Measurements from ENCODE around the gene ADSS2. TPM values are rescaled to one million over a fixed set of nuclear protein-coding genes. Genes with fewer than 3 reads are reported as not detected.
"Not testable (repeated sequence)": the region's sequence is repeated elsewhere in the genome, so short reads cannot be mapped to it uniquely, and the experiment has no call there.

ADSS2 gene
- total RNA-seq (2013), result 42.8 TPM
- polyA plus RNA-seq (10 to 100 TPM; 24.4 to 33.5 (median 26.3) TPM), polyA minus RNA-seq (20.9 and 26.2 TPM in 2 replicates), total RNA-seq (25.9 to 111 (median 60.9) reads per million in 11 experiments)

- H3K27ac ChIP-seq (ENCODE audit: low read depth in 1 of 2, low read length in 2 of 2), result peak within 1 kb of the TSS; percentile 92 to 93
- Mint-ChIP-seq H3K4me3 (peak within 1 kb of the TSS; percentile 91 to 92), H3K9me3 (peaks cover 0 to 5% (median 0%) of the 10 kb centered on the region in 7 donors), H3K36me3 (peaks cover 16 to 23% of the 10 kb centered on the region in 2 donors), H3K27ac (peak within 1 kb of the TSS; percentile 87 to 98 (median 95)), H3K4me1 (peaks cover 40% of the 10 kb centered on the region), H3K27me3 (ENCODE audit: low read depth in 3 of 3) (no peaks in the 10 kb centered on the region)
- under 1% methylated on average over 40 of the region's 45 CpGs for whole genome bisulfite sequencing (ENCODE audit: insufficient coverage)
- no peak for TF ChIP-seq CTCF (IDR thresholded peaks at IDR 0.05)
- peaks cover 27 to 40% of the 10 kb centered on the region in 2 donors for H3K4me1 ChIP-seq (ENCODE audit: control insufficient read depth in 1 of 2, insufficient read depth in 2 of 2, low read length in 2 of 2)
- no peak for DNase-seq
- peak within 1 kb of the TSS; percentile 80 to 94 (median 89) for H3K4me3 ChIP-seq (replicated peaks in 1 of 3; ENCODE audit: low read depth in 2 of 3, low read length in 3 of 3)
- peaks cover 37% of the 10 kb centered on the region for H4K20me1 ChIP-seq (ENCODE audit: insufficient read depth, low read length)
- peak within 1 kb of the TSS; percentile 84 for H2AFZ ChIP-seq (ENCODE audit: insufficient read depth, low read depth, low read length, poor library complexity, severe bottlenecking)
- no peaks in the 10 kb centered on the region for H3K9me3 ChIP-seq (replicated peaks in 1 of 2; ENCODE audit: control insufficient read depth in 1 of 2, insufficient read depth in 1 of 2, low read length in 2 of 2)
- peaks cover 0 to 6% of the 10 kb centered on the region in 2 donors for H3K36me3 ChIP-seq (replicated peaks in 1 of 2; ENCODE audit: control insufficient read depth in 1 of 2, insufficient read depth in 2 of 2, low read length in 2 of 2)
- peaks cover 50% of the 10 kb centered on the region for H3K79me2 ChIP-seq (ENCODE audit: insufficient read depth, low read length)
- peak within 1 kb of the TSS; percentile 98 for H3K4me2 ChIP-seq (replicated peaks; ENCODE audit: extremely low read depth, low read length, poor library complexity, severe bottlenecking)
- H3K27me3 ChIP-seq (ENCODE audit: control insufficient read depth in 2 of 2, insufficient read depth in 2 of 2, low read length in 2 of 2), result no peaks in the 10 kb centered on the region
- peak within 1 kb of the TSS; percentile 93 for H3K9ac ChIP-seq (ENCODE audit: insufficient read depth, low read length, poor library complexity, severe bottlenecking)
- intact Hi-C loops (cut with micrococcal nuclease), result loop anchor here (5.0 to 10.0 kb wide), 2 partner anchors 137 to 404 kb away; no protein-coding TSS in a partner anchor
Measured at GRCh38 chr1:244451539-244451950, at the start of gene ADSS2. ADSS2 (minus strand) TSS chr1:244451909; CDS start chr1:244451817, 92 bp downstream.

GRCh38 chr1:244500515-244500914 lies 48.8 kb upstream of the ADSS2 start:
- H3K27me3 Mint-ChIP-seq (ENCODE audit: low read depth in 3 of 3); H3K27me3 ChIP-seq (ENCODE audit: control insufficient read depth in 2 of 2, insufficient read depth in 2 of 2, low read length in 2 of 2); H4K20me1 ChIP-seq (ENCODE audit: insufficient read depth, low read length); H3K9me3 ChIP-seq (replicated peaks in 1 of 2; ENCODE audit: control insufficient read depth in 1 of 2, insufficient read depth in 1 of 2, low read length in 2 of 2); H3K4me3 ChIP-seq (replicated peaks in 1 of 3; ENCODE audit: low read depth in 2 of 3, low read length in 3 of 3); H3K4me3 Mint-ChIP-seq; H3K36me3 ChIP-seq (replicated peaks in 1 of 2; ENCODE audit: control insufficient read depth in 1 of 2, insufficient read depth in 2 of 2, low read length in 2 of 2); H3K4me1 ChIP-seq (ENCODE audit: control insufficient read depth in 1 of 2, insufficient read depth in 2 of 2, low read length in 2 of 2); H3K27ac ChIP-seq (ENCODE audit: low read depth in 1 of 2, low read length in 2 of 2); intact Hi-C loops (cut with micrococcal nuclease); H3K79me2 ChIP-seq (ENCODE audit: insufficient read depth, low read length); H3K27ac Mint-ChIP-seq; H3K36me3 Mint-ChIP-seq; H3K9ac ChIP-seq (ENCODE audit: insufficient read depth, low read length, poor library complexity, severe bottlenecking); H2AFZ ChIP-seq (ENCODE audit: insufficient read depth, low read depth, low read length, poor library complexity, severe bottlenecking); H3K4me2 ChIP-seq (replicated peaks; ENCODE audit: extremely low read depth, low read length, poor library complexity, severe bottlenecking); DNase-seq; H3K4me1 Mint-ChIP-seq: not testable (repeated sequence)
- WGBS (ENCODE audit: insufficient coverage), result no CpG with 5 or more reads among the region's 4 CpGs
- peaks cover 0 to 14% (median 9%) of the 10 kb centered on the region in 7 donors for H3K9me3 Mint-ChIP-seq

- DNase-seq; H3K4me3 ChIP-seq (replicated peaks in 1 of 3; ENCODE audit: low read depth in 2 of 3, low read length in 3 of 3); H3K4me1 Mint-ChIP-seq; H3K4me2 ChIP-seq (replicated peaks; ENCODE audit: extremely low read depth, low read length, poor library complexity, severe bottlenecking); H3K27me3 ChIP-seq (ENCODE audit: control insufficient read depth in 2 of 2, insufficient read depth in 2 of 2, low read length in 2 of 2); H3K27ac Mint-ChIP-seq; H3K36me3 Mint-ChIP-seq; H4K20me1 ChIP-seq (ENCODE audit: insufficient read depth, low read length); H3K4me1 ChIP-seq (ENCODE audit: control insufficient read depth in 1 of 2, insufficient read depth in 2 of 2, low read length in 2 of 2); H2AFZ ChIP-seq (ENCODE audit: insufficient read depth, low read depth, low read length, poor library complexity, severe bottlenecking); H3K27me3 Mint-ChIP-seq (ENCODE audit: low read depth in 3 of 3); H3K27ac ChIP-seq (ENCODE audit: low read depth in 1 of 2, low read length in 2 of 2); H3K36me3 ChIP-seq (replicated peaks in 1 of 2; ENCODE audit: control insufficient read depth in 1 of 2, insufficient read depth in 2 of 2, low read length in 2 of 2); H3K9me3 ChIP-seq (replicated peaks in 1 of 2; ENCODE audit: control insufficient read depth in 1 of 2, insufficient read depth in 1 of 2, low read length in 2 of 2); H3K9ac ChIP-seq (ENCODE audit: insufficient read depth, low read length, poor library complexity, severe bottlenecking); intact Hi-C loops (cut with micrococcal nuclease); H3K4me3 Mint-ChIP-seq; H3K79me2 ChIP-seq (ENCODE audit: insufficient read depth, low read length): not testable (repeated sequence)
- H3K9me3 Mint-ChIP-seq, result peaks cover 0 to 14% (median 10%) of the 10 kb centered on the region in 7 donors
- WGBS (ENCODE audit: insufficient coverage), result no CpG with 5 or more reads among the region's 2 CpGs
Measured at GRCh38 chr1:244499484-244499883, 47.8 kb upstream of the ADSS2 start.

Measured in CD14-positive monocyte (primary cell).